Keratinocyte (primary cell): Measurements from ENCODE around the gene HDGF. TPM values are rescaled to one million over a fixed set of nuclear protein-coding genes. Genes with fewer than 3 reads are reported as not detected.

Source experiments
- DNase-seq: peaks from one replicate; pipeline ENCODE4 v3.0.0-alpha.2; 2011; ENCODE audit warnings: low read depth, missing footprints, low spot score
- FAIRE-seq: peaks from 2 replicates; lab custom pipeline; 2011; peaks lifted over from hg19 to GRCh38; lab: Jason Lieb, UNC
- H2AFZ ChIP-seq: 2 replicates; pipeline ENCODE4 v1.6.0; 2012; ENCODE audit warnings: low read length, control low read depth, inconsistent platforms; ENCODE audit not compliant: control insufficient read depth
- H3K27ac ChIP-seq: 2 replicates; pipeline ENCODE4 v1.5.1; 2011; ENCODE audit warnings: low read length; ENCODE audit not compliant: control insufficient read depth, insufficient read depth
- H3K27me3 ChIP-seq: 3 replicates; pipeline ENCODE4 v1.6.0; 2011; ENCODE audit warnings: low read length; ENCODE audit not compliant: control insufficient read depth, insufficient read depth; ENCODE audit errors: extremely low read depth
- H3K36me3 ChIP-seq, 2 experiments: 2 replicates in 1 of 2; 3 replicates in 1 of 2; pipeline ENCODE4 v1.5.1; 2011; ENCODE audit warnings: low read length in 2 of 2, mild to moderate bottlenecking in 1 of 2; ENCODE audit not compliant: control insufficient read depth in 2 of 2, insufficient read depth in 2 of 2; ENCODE audit errors: extremely low read depth in 1 of 2
- H3K4me1 ChIP-seq: 3 replicates; pipeline ENCODE4 v1.5.1; 2011; ENCODE audit warnings: low read length; ENCODE audit not compliant: control insufficient read depth, insufficient read depth; ENCODE audit errors: extremely low read depth
- H3K4me2 ChIP-seq: 3 replicates; pipeline ENCODE4 v1.6.0; 2011; ENCODE audit warnings: low read depth, low read length; ENCODE audit not compliant: control insufficient read depth, insufficient read depth; ENCODE audit errors: extremely low read depth
- H3K4me3 ChIP-seq, 3 experiments: fragments of 200-600 bp in 1 of 3; sonication (generic) in 1 of 3; 2 replicates in 2 of 3; 3 replicates in 1 of 3; pipeline ENCODE4 v1.5.1; 2011 to 2016; ENCODE audit warnings: low read length in 3 of 3, mild to moderate bottlenecking in 3 of 3, control low read depth in 2 of 3, inconsistent platforms in 1 of 3, low read depth in 1 of 3, mixed read lengths in 1 of 3, mixed run types in 1 of 3, moderate library complexity in 1 of 3; ENCODE audit not compliant: control insufficient read depth in 2 of 3, insufficient read depth in 2 of 3; ENCODE audit errors: extremely low read depth in 1 of 3
- H3K79me2 ChIP-seq: 2 replicates; pipeline ENCODE4 v1.6.0; 2012; ENCODE audit warnings: low read length; ENCODE audit not compliant: control insufficient read depth, insufficient read depth
- H3K9ac ChIP-seq: 3 replicates; pipeline ENCODE4 v1.6.0; 2011; ENCODE audit warnings: low read length; ENCODE audit not compliant: control insufficient read depth, insufficient read depth; ENCODE audit errors: extremely low read depth
- H3K9me1 ChIP-seq: 3 replicates; pipeline ENCODE4 v1.6.0; 2011; ENCODE audit warnings: low read length; ENCODE audit not compliant: control insufficient read depth, insufficient read depth; ENCODE audit errors: extremely low read depth
- H3K9me3 ChIP-seq: 2 replicates; pipeline ENCODE4 v1.5.1; 2012; ENCODE audit warnings: low read depth, low read length; ENCODE audit not compliant: control insufficient read depth
- H4K20me1 ChIP-seq: 3 replicates; pipeline ENCODE4 v1.6.0; 2011; ENCODE audit warnings: low read length; ENCODE audit not compliant: control insufficient read depth, insufficient read depth; ENCODE audit errors: extremely low read depth
- CTCF ChIP-seq, 3 experiments: IDR thresholded peaks in 1 of 3; conservative IDR thresholded peaks in 1 of 3; optimal IDR thresholded peaks in 1 of 3; 2 replicates in 2 of 3; 3 replicates in 1 of 3; pipeline versions ENCODE3 to v1.5.1; 2011; ENCODE audit warnings: low read length in 3 of 3, mild to moderate bottlenecking in 3 of 3, moderate library complexity in 2 of 3, control low read depth in 1 of 3, inconsistent platforms in 1 of 3; ENCODE audit not compliant: insufficient read depth in 2 of 3; ENCODE audit errors: extremely low read depth in 1 of 3
- EZH2 ChIP-seq: IDR thresholded peaks from one replicate; pipeline ENCODE4 v1.6.1; 2012; ENCODE audit warnings: inconsistent platforms, mild to moderate bottlenecking, low read length, moderate library complexity
- dilution Hi-C: fragments of 300-500 bp; cut with MboI; formaldehyde crosslinking; loops from one replicate; pipeline ENCODE4 v1.7.0; 2020; ENCODE audit warnings: low sequenced_read_pairs; ENCODE audit not compliant: extremely low pct_ligation_motif_present
- polyA plus RNA-seq, 5 experiments: library from polyadenylated mRNA; depleted of rRNA in 3 of 5; stranded (reverse) in 3 of 5; stranded (forward) in 1 of 5; unstranded in 1 of 5; fragments of >200 nt; gene quantifications; 1 replicate in 1 of 5; 2 replicates in 3 of 5; 3 replicates in 1 of 5; pipeline versions ENCODE4 v1.2.1 to v1.2.3, GENCODE V29; 2011 to 2012; ENCODE audit warnings: missing spikeins in 2 of 5, low read depth in 1 of 5, low replicate concordance in 1 of 5

HDGF gene
- polyA plus RNA-seq, 1 donor (not counting 4 experiments of a cell fraction or from before 2014, with no cell fraction given) = 240 TPM

- Histone ChIP-seq H3K9me1 (no peaks in the 10 kb centered on the region), H3K79me2 (peaks cover 68% of the 10 kb centered on the region), H3K4me3 (peak overlapping the region; percentile 63 to 90 (median 68)), H3K27me3 (no peaks in the 10 kb centered on the region), H3K9ac (peak overlapping the region; percentile 96), H3K4me2 (peak overlapping the region; percentile 96), H3K9me3 (no peaks in the 10 kb centered on the region), H3K36me3 (peaks cover 20 to 23% of the 10 kb centered on the region in 2 experiments), H4K20me1 (peaks cover 14% of the 10 kb centered on the region), H3K4me1 (peaks cover 50% of the 10 kb centered on the region), H2AFZ (no peak overlapping the region), H3K27ac (peak overlapping the region; percentile 89)
- no peak for DNase-seq
- FAIRE-seq = no peak
- no peak for TF ChIP-seq EZH2
- no peak for TF ChIP-seq CTCF (optimal IDR thresholded peaks at IDR 0.05 in 1 of 3, IDR thresholded peaks at IDR 0.05 in 1 of 3, conservative IDR thresholded peaks at IDR 0.05 in 1 of 3; ENCODE audit: extremely low read depth in 1 of 3, insufficient read depth in 2 of 3, low read length in 3 of 3)
- dilution Hi-C loops = no loop called here
Measured at GRCh38 chr1:156727492-156727891, 24.0 kb downstream of the HDGF start.

DNA sequence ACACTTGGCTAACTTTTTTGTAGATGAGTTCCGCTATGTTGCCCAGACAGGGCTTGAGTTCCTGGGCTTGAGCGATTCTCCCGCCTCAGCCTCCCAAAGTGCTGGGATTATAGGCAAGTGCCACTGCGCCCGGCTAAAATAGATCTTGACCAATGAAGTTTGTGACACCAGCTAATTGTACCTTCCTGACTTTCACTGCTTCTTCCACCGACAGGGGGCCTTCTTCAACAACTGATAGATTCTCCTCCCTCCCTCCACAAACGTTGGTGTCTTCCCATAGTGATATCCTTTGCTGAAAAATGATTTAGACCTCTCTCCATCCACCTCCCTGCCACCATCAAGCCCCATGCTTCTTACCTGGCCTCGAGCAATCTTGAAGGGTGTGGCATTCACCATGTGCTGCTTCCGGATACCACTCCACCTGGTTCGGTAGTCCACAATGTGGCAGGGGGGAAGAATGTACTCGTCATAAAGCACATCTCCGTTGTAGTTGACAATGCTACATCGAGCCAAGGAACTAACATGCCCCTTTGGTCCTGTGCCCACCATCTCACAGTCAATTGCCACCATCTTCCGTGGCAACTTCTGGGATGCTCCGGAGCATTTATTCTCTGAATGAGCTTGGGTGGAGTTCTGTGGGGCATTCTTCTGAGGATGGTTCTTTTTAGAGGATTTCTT, 24.8 kb downstream of the HDGF start:
- Histone ChIP-seq H3K27ac (peak overlapping the region; percentile 89), H3K9me1 (no peaks in the 10 kb centered on the region), H2AFZ (no peak overlapping the region), H3K27me3 (no peaks in the 10 kb centered on the region), H3K79me2 (peaks cover 68% of the 10 kb centered on the region), H3K4me3 (peak overlapping the region; percentile 63 to 90 (median 68)), H4K20me1 (peaks cover 14% of the 10 kb centered on the region), H3K9ac (peak overlapping the region; percentile 96), H3K9me3 (no peaks in the 10 kb centered on the region), H3K4me1 (peaks cover 50% of the 10 kb centered on the region), H3K36me3 (peaks cover 19 to 20% of the 10 kb centered on the region in 2 experiments), H3K4me2 (peak overlapping the region; percentile 96)
- TF ChIP-seq CTCF (optimal IDR thresholded peaks at IDR 0.05 in 1 of 3, IDR thresholded peaks at IDR 0.05 in 1 of 3, conservative IDR thresholded peaks at IDR 0.05 in 1 of 3; ENCODE audit: extremely low read depth in 1 of 3, insufficient read depth in 2 of 3, low read length in 3 of 3) (peak; percentile 58 to 76 (median 71)), EZH2 (no peak)
- DNase-seq (no peak), FAIRE-seq (peak; percentile 53)
- dilution Hi-C loops = no loop called here
